ENCODE measurements around the gene VASN.

VASN gene

DNA sequence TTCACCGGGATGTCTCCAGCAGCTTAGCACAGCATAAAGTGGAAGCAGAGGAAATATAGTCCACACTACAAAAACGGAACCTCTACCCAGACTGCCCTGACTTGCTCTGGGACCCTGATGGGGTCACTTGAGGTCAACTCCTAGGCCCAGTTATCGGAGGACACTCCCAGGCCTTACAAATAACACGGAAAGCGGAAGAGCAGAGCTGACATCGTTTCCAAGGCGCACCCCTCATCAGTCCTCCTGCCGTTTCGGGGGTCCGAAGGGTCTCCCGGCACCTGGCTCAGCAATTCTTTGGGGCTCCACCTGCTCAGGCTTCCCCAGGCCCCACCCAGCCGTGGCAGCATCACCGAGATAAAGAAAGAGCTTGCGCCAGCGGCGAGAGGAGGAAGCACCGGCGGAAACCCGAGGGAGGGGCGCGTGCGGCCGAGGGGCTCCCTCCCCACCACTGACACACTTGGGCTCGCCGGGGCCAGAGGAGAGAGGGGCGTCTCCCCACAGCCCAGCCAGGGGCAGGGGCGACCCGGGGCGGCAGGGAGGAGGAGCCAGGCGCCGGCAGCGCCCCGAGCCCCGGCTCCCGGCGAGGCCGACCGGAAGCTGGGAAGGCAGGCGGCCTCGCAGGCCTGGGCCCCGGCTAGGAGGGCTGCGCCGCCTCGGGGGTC, 44.0 kb downstream of the VASN start:
- TF ChIP-seq POLR2A (IDR thresholded peaks at IDR 0.05; ENCODE audit: low read depth, low read length), result no peak
- no peak; the same call in 1 of the 2 replicates for TF ChIP-seq POLR2AphosphoS5 (IDR thresholded peaks at IDR 0.05; ENCODE audit: low read depth, low read length)
- TF ChIP-seq SPI1 (IDR thresholded peaks at IDR 0.05; ENCODE audit: low read depth, low read length), result no peak
- no peak for TF ChIP-seq PAX5 (IDR thresholded peaks at IDR 0.05; ENCODE audit: insufficient read depth, low read length, severe bottlenecking)
- no peak for TF ChIP-seq POU2F2 (IDR thresholded peaks at IDR 0.05; ENCODE audit: low read depth, low read length)
- TF ChIP-seq TAF1 (IDR thresholded peaks at IDR 0.05; ENCODE audit: low read depth, low read length), result no peak

DNA sequence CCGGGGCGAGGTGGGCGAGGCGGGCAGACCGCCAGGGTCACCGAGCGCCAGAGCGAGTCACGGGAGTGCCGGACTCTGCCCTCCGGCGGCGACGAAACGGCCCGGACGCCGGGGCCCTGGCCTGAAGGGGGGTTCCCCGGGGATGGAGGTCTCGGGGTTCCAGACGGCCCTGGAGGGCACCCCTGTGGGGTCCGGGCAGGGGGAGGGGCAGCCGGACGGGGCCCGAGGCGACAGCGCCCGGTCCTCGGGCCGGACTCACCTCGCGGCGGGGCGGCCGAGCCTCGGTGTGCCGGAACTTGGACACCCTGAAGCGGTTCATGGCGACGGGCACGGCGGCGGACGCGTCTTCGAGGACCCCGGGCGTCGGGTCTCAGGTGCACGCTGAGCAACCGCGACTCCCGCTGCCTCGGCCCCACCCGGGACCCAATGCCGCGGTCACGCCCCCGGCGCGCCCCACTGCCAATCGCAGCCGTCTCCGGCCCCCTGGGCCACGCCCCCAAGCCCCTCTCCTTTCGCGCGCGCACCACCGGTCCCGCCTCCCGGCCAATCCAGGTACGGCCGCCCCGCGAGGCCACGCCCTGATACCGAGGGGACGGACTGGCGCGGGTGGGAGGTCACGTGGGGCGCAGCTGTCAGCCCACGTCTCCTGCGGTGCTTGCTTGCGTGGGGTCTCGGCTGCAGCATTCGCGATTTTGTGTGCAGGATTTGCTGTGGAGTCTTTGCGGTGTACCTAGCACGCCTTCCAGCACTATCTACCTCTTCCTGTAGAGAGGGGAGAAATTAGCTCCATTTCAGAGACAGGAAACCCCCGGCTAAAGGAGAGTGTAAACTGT, 44.8 kb downstream of the VASN start, which contains the start of gene CORO7:
Gene CORO7 (minus strand): TSS at position 397 of the 833 bp plus-strand sequence. CDS start 78 bp downstream, at position 319.
- DNase-seq (ENCODE audit: insufficient read length, low spot score) (peak; percentile 93), FAIRE-seq (peak; percentile 92)
- TF ChIP-seq PAX5 (IDR thresholded peaks at IDR 0.05; ENCODE audit: insufficient read depth, low read length, severe bottlenecking) (peak; percentile 28), POLR2A (IDR thresholded peaks at IDR 0.05; ENCODE audit: low read depth, low read length) (peak; percentile 56; the same call in 1 of the 2 replicates), POU2F2 (IDR thresholded peaks at IDR 0.05; ENCODE audit: low read depth, low read length) (no peak), SPI1 (IDR thresholded peaks at IDR 0.05; ENCODE audit: low read depth, low read length) (no peak), POLR2AphosphoS5 (IDR thresholded peaks at IDR 0.05; ENCODE audit: low read depth, low read length) (peak; percentile 59), TAF1 (IDR thresholded peaks at IDR 0.05; ENCODE audit: low read depth, low read length) (peak; percentile 30; the same call in 1 of the 2 replicates)

More for the DNA sequence above, 44.0 kb downstream of the VASN start:
- no peak for DNase-seq (ENCODE audit: insufficient read length, low spot score)
- FAIRE-seq, result peak; percentile 20

- FAIRE-seq (no peak), DNase-seq (ENCODE audit: insufficient read length, low spot score) (no peak)
- TF ChIP-seq POLR2A (IDR thresholded peaks at IDR 0.05; ENCODE audit: low read depth, low read length), result no peak
- no peak for TF ChIP-seq POU2F2 (IDR thresholded peaks at IDR 0.05; ENCODE audit: low read depth, low read length)
- no peak for TF ChIP-seq TAF1 (IDR thresholded peaks at IDR 0.05; ENCODE audit: low read depth, low read length)
- TF ChIP-seq SPI1 (IDR thresholded peaks at IDR 0.05; ENCODE audit: low read depth, low read length), result no peak
- no peak for TF ChIP-seq POLR2AphosphoS5 (IDR thresholded peaks at IDR 0.05; ENCODE audit: low read depth, low read length)
- no peak for TF ChIP-seq PAX5 (IDR thresholded peaks at IDR 0.05; ENCODE audit: insufficient read depth, low read length, severe bottlenecking)
Measured at GRCh38 chr16:4419402-4419959, 47.8 kb downstream of the VASN start.

- no peak for TF ChIP-seq POLR2AphosphoS5 (IDR thresholded peaks at IDR 0.05; ENCODE audit: low read depth, low read length)
- TF ChIP-seq POU2F2 (IDR thresholded peaks at IDR 0.05; ENCODE audit: low read depth, low read length), result no peak
- DNase-seq (ENCODE audit: insufficient read length, low spot score) (no peak), FAIRE-seq (no peak)
Measured at GRCh38 chr16:4420505-4421105, 49.0 kb downstream of the VASN start.

DNA sequence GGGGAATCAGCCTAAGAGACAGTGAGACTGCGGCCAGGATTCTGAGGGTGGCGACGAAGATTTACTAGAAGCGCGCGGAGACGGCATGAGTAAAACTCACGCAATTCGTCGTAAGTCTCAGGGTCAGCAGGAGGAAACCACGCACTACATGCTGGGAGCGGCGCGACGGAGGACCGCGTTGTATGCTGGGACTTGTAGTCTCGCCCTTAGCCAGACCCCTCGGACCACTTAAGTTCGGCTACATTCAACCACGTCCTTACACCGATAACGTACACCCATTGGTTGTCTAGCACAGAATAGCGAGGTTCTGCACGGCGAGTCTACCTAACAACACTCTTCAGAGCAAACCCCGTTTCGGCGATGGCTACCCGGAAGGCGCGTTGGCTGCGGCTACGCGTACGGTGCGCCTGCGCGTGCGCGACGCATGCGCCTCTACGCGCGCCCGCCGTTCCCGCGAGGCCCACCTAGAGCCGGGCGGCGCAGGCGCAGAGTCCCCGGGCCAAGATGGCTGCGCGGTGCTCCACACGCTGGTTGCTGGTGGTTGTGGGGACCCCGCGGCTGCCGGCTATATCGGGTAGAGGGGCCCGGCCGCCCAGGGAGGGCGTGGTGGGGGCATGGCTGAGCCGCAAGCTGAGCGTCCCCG, 53.9 kb downstream of the VASN start, which contains the start of gene DNAJA3:
Gene DNAJA3 (plus strand): TSS at position 491 of the 643 bp plus-strand sequence. CDS start 14 bp downstream, at position 505.
- peak; percentile 97 for FAIRE-seq

GRCh38 chr16:4426021-4426684, 54.5 kb downstream of the VASN start:
- TF ChIP-seq SPI1 (IDR thresholded peaks at IDR 0.05; ENCODE audit: low read depth, low read length) (no peak), PAX5 (IDR thresholded peaks at IDR 0.05; ENCODE audit: insufficient read depth, low read length, severe bottlenecking) (no peak), POU2F2 (IDR thresholded peaks at IDR 0.05; ENCODE audit: low read depth, low read length) (no peak), TAF1 (IDR thresholded peaks at IDR 0.05; ENCODE audit: low read depth, low read length) (no peak), POLR2AphosphoS5 (IDR thresholded peaks at IDR 0.05; ENCODE audit: low read depth, low read length) (no peak), POLR2A (IDR thresholded peaks at IDR 0.05; ENCODE audit: low read depth, low read length) (no peak)
- peak; percentile 5 for FAIRE-seq

More for the DNA sequence above, 53.9 kb downstream of the VASN start, which contains the start of gene DNAJA3:
- DNase-seq (ENCODE audit: insufficient read length, low spot score), result peak; percentile 98
- TF ChIP-seq TAF1 (IDR thresholded peaks at IDR 0.05; ENCODE audit: low read depth, low read length), result peak; percentile 99
- TF ChIP-seq SPI1 (IDR thresholded peaks at IDR 0.05; ENCODE audit: low read depth, low read length), result no peak
- peak; percentile 95 for TF ChIP-seq POLR2A (IDR thresholded peaks at IDR 0.05; ENCODE audit: low read depth, low read length)
- TF ChIP-seq POU2F2 (IDR thresholded peaks at IDR 0.05; ENCODE audit: low read depth, low read length), result 0 out of 2 replicates have a peak, but pooled peaks have one; percentile 17
- no peak for TF ChIP-seq PAX5 (IDR thresholded peaks at IDR 0.05; ENCODE audit: insufficient read depth, low read length, severe bottlenecking)
- TF ChIP-seq POLR2AphosphoS5 (IDR thresholded peaks at IDR 0.05; ENCODE audit: low read depth, low read length), result peak; percentile 96

GRCh38 chr16:4426722-4427372, 55.2 kb downstream of the VASN start:
- DNase-seq (ENCODE audit: insufficient read length, low spot score) (no peak), FAIRE-seq (no peak)
- TF ChIP-seq POLR2AphosphoS5 (IDR thresholded peaks at IDR 0.05; ENCODE audit: low read depth, low read length) (no peak), SPI1 (IDR thresholded peaks at IDR 0.05; ENCODE audit: low read depth, low read length) (no peak)

More at GRCh38 chr16:4426021-4426684, 54.5 kb downstream of the VASN start:
- DNase-seq (ENCODE audit: insufficient read length, low spot score), result no peak

GRCh38 chr16:4428500-4428899, 56.9 kb downstream of the VASN start:
- no peak for TF ChIP-seq SPI1 (IDR thresholded peaks at IDR 0.05; ENCODE audit: low read depth, low read length)
- no peak for TF ChIP-seq TAF1 (IDR thresholded peaks at IDR 0.05; ENCODE audit: low read depth, low read length)
- TF ChIP-seq POLR2A (IDR thresholded peaks at IDR 0.05; ENCODE audit: low read depth, low read length), result no peak
- TF ChIP-seq POLR2AphosphoS5 (IDR thresholded peaks at IDR 0.05; ENCODE audit: low read depth, low read length), result no peak
- TF ChIP-seq POU2F2 (IDR thresholded peaks at IDR 0.05; ENCODE audit: low read depth, low read length), result no peak
- no peak for TF ChIP-seq PAX5 (IDR thresholded peaks at IDR 0.05; ENCODE audit: insufficient read depth, low read length, severe bottlenecking)
- FAIRE-seq (no peak), DNase-seq (ENCODE audit: insufficient read length, low spot score) (no peak)

Data from GM12891 (cell line).